GM19324 (cell line): ENCODE results near the gene LRP5.

Source experiments
- ATAC-seq: cut with Tn5 transposase; IDR thresholded peaks from one replicate; pipeline ENCODE4 v1.9.1; 2021; ENCODE audit warnings: mild to moderate bottlenecking, moderate library complexity; ENCODE audit not compliant: unreplicated experiment, low FRiP score

The LRP5 gene

DNA sequence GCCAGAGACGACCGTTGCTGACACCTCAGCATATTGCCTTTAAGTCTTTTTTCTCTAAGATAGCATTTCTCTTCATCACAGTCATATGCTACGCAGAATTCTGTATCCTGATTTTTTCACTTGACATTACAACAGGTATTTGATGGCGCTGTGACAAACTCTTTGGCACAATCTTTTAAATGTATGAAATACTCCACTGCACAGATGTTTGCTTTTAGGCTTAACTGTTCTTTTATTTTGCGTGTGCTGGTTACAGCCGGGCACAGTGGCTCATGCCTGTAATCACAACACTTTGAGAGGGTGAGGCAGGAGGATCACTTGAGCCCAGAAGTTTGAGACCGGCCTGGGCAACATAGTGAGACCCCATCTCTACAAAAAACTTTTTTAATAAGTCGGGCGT is 96.1 kb downstream of the LRP5 start:
- ATAC-seq = no peak

DNA sequence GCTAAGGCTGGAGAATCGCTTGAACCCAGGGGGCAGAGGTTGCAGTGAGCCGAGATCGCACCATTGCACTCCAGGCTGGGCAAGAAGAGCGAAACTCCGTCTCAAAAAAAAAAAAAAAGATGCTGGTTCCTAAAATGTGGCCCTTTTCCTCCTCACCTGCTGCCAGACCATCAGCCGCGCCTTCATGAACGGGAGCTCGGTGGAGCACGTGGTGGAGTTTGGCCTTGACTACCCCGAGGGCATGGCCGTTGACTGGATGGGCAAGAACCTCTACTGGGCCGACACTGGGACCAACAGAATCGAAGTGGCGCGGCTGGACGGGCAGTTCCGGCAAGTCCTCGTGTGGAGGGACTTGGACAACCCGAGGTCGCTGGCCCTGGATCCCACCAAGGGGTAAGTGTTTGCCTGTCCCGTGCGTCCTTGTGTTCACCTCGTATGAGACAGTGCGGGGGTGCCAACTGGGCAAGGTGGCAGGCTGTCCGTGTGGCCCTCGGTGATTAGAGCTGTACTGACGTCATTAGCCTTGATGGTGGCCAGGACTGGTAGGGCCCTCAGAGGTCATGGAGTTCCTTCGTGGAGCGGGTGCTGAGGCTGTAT is 97.5 kb downstream of the LRP5 start:
- no peak for ATAC-seq

DNA sequence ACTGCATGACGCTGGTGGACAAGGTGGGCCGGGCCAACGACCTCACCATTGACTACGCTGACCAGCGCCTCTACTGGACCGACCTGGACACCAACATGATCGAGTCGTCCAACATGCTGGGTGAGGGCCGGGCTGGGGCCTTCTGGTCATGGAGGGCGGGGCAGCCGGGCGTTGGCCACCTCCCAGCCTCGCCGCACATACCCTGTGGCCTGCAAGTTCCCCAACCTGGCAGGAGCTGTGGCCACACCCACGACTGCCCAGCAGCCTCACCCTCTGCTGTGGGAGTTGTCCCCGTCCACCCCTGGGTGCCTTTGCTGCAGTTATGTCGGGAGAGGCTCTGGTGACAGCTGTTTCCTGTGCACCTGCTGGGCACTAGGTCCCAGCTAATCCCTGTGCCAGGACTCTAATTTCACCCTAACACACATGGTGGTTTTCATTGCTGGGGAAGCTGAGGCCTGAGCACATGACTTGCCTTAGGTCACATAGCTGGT is 99.2 kb downstream of the LRP5 start:
- no peak for ATAC-seq

DNA sequence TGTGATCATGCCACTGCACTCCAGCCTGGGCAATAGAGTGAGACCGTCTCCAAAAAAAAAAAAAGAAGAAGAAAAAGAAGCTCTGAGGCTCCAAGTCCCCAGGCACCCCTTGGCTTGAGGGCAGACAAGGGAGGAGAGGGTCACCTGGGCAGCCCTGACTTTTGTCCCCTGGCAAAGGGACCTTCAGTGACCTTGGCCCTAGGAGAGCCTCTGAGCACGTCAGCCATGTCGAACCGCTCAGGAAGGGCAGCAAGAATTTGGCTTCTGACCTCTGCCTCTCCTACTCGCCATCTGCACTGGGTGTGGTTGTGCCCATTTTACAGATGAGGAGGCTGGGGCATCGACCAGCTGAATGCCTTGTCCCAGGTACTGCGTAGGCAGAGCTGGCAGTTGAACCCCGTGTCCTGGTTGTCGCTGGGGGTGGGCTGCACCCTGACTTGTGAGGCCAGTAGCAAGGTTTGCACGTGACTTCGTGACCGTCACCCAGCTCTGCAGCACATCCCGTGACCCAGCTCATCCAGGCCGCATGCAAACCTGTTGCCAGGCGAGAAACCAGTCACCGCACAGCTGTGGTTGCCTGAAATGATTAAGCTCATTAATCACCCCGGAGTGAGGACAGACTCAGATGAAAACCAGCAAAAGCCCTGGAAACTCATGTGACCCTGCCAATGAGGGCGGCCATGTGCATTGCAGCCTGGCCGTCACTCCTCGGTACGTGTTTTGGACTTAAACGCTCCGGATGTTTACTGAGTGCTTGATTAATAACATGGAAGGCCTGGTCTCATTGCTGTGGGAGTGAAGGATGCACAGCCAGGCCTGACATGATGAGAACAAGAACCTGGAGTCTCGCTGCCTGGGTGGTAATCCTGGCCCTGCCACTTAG is 100.4 kb downstream of the LRP5 start:
- ATAC-seq = no peak

DNA sequence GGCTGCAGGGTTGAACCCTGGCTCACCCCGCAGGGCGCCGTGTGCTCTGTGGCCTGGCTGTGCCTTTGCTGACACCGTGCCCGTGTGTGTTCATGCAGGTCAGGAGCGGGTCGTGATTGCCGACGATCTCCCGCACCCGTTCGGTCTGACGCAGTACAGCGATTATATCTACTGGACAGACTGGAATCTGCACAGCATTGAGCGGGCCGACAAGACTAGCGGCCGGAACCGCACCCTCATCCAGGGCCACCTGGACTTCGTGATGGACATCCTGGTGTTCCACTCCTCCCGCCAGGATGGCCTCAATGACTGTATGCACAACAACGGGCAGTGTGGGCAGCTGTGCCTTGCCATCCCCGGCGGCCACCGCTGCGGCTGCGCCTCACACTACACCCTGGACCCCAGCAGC is 101.2 kb downstream of the LRP5 start:
- ATAC-seq = no peak

DNA sequence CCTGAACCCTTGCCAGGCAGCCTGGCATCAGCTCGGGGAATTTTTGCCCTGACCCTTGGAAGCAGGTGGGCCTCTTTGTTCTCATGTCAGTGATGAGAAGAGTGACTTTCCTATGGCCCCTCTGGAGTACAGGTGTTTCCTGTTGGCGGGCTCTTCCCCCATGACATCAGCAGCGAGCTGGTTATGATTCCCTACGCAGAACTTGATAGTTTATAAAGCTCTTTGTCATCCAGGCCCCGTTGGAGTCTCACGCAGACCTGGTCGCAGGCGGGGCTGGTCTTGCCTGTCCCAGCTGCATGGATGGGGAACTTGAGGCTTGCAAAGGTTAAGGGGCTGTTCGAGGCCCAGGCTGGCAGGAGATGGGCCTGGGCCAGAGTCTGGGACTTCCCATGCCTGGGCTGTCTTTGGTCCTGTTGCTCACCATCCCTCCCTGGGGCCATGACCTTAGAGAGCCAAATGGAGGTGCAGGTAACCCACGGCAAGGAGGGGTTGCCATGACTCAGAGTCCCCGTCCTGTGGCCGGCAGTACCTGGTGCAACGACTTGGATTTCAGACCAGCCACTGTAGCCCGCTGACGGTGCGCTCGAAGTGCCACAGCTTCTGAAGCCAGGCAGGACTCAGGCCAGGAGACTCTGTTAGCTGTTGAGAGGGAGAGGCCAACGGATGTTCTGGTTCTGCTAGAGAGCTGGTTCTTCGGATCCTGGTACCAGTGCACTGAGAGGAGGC is 102.3 kb downstream of the LRP5 start:
- no peak for ATAC-seq

DNA sequence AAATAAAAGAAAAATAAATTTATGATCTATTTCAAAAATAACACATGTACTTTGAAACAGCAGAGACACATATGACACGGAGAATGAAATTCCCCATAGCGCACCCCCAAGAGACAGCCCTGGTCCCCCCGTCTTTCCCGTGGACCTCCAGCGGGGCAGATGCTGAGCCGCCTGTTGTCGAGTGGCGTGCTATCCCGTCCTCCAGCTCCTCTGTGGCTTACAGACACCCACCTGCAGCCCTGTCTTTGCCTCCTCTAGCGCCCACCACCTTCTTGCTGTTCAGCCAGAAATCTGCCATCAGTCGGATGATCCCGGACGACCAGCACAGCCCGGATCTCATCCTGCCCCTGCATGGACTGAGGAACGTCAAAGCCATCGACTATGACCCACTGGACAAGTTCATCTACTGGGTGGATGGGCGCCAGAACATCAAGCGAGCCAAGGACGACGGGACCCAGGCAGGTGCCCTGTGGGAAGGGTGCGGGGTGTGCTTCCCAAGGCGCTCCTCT is 103.7 kb downstream of the LRP5 start:
- no peak for ATAC-seq

DNA sequence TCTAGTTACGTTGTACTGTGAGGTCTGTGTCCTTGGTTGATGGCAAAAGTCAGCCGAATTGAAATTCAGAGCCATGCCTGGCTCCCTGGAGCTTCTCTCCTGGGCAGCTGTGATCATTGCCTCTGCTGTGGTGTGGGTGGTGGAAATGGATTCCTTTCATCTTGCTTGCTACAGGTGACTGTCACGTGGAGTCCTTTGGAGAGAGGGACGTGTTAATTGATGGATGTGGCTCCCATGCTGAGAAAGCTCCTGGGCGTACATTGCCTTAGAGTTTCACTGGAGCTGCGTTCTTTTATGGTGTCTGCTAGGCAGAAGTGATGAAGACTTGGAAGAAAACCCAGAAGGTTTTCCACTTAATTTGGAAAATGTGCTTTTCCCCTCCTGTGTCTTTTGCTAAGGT is 106.3 kb downstream of the LRP5 start:
- ATAC-seq = no peak

DNA sequence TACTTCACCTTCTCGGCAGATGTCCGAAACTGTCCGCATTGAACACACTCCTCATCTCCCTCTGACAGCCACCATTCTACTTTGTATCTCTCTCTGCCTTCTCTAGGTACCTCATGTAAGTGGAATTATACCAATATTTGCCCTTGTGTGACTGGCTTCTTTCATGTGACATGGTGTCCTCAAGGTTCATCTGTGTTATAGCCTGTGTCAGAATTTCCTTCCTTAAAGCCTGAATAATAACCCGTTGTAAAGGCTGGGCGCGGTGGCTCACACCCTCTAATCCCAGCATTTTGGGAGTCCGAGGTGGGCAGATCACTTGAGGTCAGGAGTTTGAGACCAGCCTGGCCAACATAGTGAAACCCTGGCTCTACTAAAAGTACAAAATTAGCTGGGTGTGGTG is 107.8 kb downstream of the LRP5 start:
- no peak for ATAC-seq

DNA sequence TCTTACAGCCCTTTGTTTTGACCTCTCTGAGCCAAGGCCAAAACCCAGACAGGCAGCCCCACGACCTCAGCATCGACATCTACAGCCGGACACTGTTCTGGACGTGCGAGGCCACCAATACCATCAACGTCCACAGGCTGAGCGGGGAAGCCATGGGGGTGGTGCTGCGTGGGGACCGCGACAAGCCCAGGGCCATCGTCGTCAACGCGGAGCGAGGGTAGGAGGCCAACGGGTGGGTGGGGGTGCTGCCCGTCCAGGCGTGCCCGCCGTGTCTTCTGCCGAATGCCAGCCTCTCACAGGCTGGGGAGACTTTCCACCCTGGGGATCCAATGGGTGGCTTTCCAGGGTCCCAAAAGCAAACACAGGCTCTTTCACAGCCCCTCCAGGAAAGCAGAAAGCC is 111.1 kb downstream of the LRP5 start:
- no peak for ATAC-seq

DNA sequence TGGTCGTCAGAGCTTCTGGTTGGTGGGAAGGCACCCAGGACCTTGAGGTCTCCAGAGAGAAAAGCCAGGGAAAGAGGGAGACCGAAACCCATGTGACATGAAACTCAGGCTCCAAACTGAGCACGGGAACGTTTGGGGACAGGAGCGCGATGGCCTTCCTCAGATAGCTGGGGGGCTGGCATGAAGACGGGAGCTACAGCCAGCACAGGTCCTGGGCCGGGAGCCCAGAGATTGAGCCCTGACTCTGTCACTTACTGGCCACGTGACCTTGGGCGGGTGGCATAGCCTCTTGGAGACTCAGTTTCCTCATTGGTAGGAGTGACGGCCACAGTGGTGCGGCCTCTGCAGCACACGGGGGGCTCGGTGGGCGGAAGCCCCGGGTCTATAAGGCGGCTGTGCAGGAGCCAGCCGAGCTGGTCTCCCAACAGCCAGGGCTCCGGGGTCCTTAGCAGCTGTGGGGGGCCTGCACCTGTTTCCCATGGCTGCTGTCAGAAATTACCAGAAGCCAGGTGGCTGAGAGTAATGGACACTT is 111.8 kb downstream of the LRP5 start:
- no peak for ATAC-seq

DNA sequence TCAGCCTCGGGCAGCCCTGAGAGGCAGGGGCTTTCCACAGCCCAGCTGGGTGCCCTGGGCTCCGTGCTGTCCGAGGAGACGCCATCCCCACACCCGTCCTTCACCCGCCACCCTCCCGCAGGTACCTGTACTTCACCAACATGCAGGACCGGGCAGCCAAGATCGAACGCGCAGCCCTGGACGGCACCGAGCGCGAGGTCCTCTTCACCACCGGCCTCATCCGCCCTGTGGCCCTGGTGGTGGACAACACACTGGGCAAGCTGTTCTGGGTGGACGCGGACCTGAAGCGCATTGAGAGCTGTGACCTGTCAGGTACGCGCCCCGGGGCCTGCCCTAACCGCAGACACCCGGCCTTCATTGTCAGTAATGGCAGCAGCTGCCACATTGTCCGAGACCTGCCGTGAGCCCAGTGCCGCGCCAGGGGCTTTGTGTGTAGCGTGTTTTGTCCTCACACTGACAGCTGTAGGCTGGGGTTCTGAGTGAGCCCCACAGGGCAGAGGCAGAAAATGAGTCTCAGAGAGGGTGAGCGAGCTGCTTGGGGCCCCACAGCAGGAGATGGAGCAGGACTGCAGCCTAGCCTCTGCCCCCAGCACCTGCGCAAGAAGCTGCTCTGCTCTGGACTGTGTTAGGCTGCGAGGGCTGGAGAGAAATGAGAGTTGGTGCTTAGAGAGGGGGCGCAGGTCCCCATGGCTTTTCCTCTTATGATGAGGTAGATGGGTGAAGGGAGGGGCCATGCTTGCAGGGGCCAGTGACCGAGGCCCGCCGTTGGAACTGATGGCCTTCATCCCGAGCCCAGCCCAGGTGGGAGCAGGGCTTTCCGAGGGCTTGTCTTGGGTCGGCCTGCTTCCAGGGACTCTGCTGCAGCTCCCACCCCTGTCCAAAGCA is 112.8 kb downstream of the LRP5 start:
- no peak for ATAC-seq

DNA sequence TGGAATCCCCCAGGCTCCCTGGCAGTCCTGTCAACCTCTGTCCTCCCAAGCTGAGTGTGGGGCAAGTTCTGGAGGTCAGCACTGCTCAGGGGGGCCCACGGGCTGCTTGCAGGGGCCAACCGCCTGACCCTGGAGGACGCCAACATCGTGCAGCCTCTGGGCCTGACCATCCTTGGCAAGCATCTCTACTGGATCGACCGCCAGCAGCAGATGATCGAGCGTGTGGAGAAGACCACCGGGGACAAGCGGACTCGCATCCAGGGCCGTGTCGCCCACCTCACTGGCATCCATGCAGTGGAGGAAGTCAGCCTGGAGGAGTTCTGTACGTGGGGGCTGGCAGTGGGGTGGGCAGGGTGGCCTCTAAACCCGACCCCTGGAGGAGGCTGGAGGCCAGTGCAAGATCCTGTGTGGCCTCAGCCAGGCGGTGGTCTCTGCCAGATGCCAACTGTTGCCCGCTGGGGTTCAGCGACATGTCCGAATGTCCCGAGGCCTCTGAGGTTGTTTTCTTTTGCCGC is 113.5 kb downstream of the LRP5 start:
- no peak for ATAC-seq

DNA sequence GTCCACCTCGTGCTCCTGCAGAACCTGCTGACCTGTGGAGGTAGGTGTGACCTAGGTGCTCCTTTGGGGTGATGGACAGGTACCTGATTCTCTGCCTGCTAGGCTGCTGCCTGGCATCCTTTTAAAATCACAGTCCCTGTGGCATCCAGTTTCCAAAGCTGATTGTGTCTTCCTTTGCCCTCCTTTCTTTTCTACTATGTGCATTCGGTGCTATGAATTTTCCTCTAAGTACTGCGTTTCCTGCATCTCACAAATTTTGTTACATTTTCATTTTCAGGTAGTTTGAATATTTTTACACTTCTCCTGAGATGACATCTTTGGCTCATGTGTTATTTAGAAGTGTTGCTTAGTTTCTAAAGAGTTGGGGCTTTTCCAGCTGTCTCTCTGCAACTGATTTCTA is 117.3 kb downstream of the LRP5 start:
- ATAC-seq = no peak

DNA sequence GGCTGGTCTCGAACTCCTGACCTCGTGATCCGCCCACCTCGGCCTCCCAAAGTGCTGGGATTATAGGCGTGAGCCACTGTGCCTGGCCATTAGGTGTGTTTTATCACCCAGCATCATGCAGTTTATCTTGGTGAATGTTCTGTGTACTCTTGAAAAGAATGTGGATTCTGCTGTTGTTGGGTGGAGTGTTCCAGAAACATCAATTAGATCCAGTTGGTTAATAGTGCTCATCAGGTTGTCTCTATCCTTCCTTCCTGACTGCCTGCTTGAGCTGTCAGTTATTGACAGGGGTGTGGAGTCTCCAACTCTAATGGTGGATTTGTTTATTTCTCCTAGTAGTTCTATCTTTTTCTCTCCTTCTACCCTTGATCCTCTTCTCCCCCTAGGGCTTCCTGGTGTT is 118.0 kb downstream of the LRP5 start:
- ATAC-seq = no peak

DNA sequence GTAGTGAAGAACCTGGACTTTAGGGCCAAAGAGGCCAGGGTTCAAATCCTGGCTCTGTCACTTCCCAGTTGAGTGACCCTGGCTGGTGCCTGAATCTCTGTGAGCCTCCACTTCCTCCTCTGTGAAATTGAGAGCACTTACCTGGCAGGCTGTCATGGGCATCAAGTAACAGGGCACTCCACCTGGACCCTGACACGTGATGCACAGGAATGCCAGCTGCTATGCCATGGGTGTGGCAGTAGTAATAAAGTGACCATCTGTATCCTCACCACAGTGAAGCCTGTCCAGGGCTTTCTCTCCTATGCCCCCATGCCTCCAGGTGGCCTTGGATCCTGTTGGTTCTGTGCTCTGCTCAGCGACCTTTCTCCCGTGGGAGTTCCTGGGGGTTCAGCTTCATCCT is 118.4 kb downstream of the LRP5 start:
- no peak for ATAC-seq

DNA sequence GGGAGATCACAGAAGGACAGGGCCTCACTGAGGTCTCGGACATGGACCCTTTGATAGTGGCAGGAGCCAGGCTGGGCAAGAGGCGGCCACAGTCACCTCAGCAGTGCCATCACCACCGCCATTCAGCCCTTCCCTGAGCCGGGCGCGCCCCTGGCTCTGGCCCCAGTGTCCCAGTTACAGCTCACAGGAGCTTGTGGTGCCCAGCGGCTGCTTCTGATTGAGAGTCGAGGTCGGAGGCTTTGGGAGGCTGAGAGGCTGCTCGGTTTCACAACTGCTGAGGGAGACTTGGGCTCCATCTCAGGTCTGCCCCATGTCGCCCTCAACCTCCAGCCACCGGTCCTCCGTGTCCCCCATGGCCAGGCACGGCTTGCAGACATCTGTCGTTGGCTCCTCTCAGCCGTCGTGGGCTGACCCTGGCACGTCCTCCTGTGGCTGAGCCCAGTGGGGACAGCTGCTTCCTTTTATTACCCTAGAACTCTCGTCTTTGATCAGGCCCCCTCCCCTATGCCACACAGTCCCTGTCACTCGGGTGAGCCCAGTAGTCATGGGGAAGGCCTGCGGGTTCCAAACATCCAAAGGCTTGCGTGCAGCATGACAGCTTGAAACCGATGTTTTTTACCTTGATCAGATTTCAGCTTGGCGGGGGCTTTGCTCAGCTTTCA is 119.7 kb downstream of the LRP5 start:
- ATAC-seq = no peak

DNA sequence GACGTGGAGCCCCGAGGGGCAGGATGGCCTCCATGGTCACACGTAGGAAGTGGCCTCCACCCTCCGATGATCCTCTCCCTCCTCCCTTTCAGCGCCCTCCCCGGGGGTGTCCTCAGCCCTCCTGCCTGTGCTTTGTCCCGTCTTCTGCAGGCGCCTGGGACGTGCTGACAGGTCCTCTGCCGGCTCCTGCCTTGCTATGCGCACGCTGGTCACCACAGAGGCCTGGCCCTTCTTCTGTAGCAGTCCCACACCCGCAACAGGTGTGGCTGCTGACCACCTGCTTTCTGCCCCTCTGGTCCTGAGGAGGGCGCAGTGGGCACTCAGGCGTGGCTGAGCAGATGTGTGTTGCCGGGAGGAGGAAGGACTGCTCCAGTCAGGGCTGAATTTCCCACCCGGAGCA is 120.5 kb downstream of the LRP5 start:
- ATAC-seq = no peak

DNA sequence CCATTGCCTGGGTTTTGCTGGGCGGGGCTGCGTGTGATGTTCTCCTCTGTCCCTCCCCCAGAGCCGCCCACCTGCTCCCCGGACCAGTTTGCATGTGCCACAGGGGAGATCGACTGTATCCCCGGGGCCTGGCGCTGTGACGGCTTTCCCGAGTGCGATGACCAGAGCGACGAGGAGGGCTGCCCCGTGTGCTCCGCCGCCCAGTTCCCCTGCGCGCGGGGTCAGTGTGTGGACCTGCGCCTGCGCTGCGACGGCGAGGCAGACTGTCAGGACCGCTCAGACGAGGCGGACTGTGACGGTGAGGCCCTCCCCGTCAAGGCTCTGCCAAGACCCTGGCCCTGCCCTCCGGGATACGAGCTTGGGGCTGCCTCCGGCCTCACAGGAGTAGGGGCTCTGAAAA is 121.2 kb downstream of the LRP5 start:
- no peak for ATAC-seq
